Stimulated activated CD4-positive, alpha-beta T cell treated with anti-CD3 and anti-CD28 coated beads, Interleukin-4, amount 100 ng/mL, for 1 hour (primary cell): ENCODE measurements around the gene OR14A2.
A peak's percentile ranks its signal among the peaks of the same experiment; 100 is the strongest.
"Not testable (repeated sequence)": the region's sequence is repeated elsewhere in the genome, so short reads cannot be mapped to it uniquely, and the experiment has no call there.

ENCODE experiments used
- DNase-seq: peaks from one replicate; pipeline ENCODE4 v3.0.0-alpha.2; 2020

The OR14A2 gene

GRCh38 chr1:247748041-247748440, at the start of gene OR14A2:
Gene OR14A2 (minus strand): TSS chr1:247748141.
- no peak for DNase-seq

GRCh38 chr1:247797518-247797917, 49.6 kb upstream of the OR14A2 start:
- DNase-seq, result no peak

GRCh38 chr1:247769603-247770002, 21.7 kb upstream of the OR14A2 start:
- no peak for DNase-seq

GRCh38 chr1:247760456-247760855, 12.5 kb upstream of the OR14A2 start, which contains the start of gene OR1C1:
Gene OR1C1 (minus strand): TSS chr1:247760556. CDS start chr1:247758406, 2,150 bp downstream.
- DNase-seq, result no peak

GRCh38 chr1:247754311-247754710, 6.4 kb upstream of the OR14A2 start:
- not testable (repeated sequence) for DNase-seq

GRCh38 chr1:247749870-247750269, 1.9 kb upstream of the OR14A2 start:
- DNase-seq, result no peak

GRCh38 chr1:247747616-247748015, 325 bp downstream of the OR14A2 start:
- no peak for DNase-seq

GRCh38 chr1:247746391-247746935, 1.5 kb downstream of the OR14A2 start:
- no peak for DNase-seq

- DNase-seq, result not testable (repeated sequence)
Observed at GRCh38 chr1:247742215-247742760, 5.7 kb downstream of the OR14A2 start.

GRCh38 chr1:247741756-247742155, 6.2 kb downstream of the OR14A2 start:
- DNase-seq, result no peak

- no peak for DNase-seq
Observed at GRCh38 chr1:247740721-247741120, 7.2 kb downstream of the OR14A2 start.

- no peak for DNase-seq
Observed at GRCh38 chr1:247738315-247738714, 9.6 kb downstream of the OR14A2 start, which contains the start of gene OR14K1. Gene OR14K1 (plus strand): TSS chr1:247738615. CDS start chr1:247738615, 0 bp downstream.

- no peak for DNase-seq
Observed at GRCh38 chr1:247721222-247721621, 26.7 kb downstream of the OR14A2 start.

GRCh38 chr1:247716546-247716945, 31.4 kb downstream of the OR14A2 start, which contains the start of gene OR6F1:
Gene OR6F1 (minus strand): TSS chr1:247716646. CDS start chr1:247712755, 3,891 bp downstream.
- no peak for DNase-seq

- DNase-seq, result no peak
Observed at GRCh38 chr1:247713753-247714152, 34.2 kb downstream of the OR14A2 start.

- not testable (repeated sequence) for DNase-seq
Observed at GRCh38 chr1:247710681-247711080, 37.3 kb downstream of the OR14A2 start.

GRCh38 chr1:247701338-247701737, 46.6 kb downstream of the OR14A2 start:
- no peak for DNase-seq

GRCh38 chr1:247681288-247681897, 66.5 kb downstream of the OR14A2 start:
- peak; percentile 13 for DNase-seq

GRCh38 chr1:247680171-247680570, 67.8 kb downstream of the OR14A2 start:
- DNase-seq, result no peak

GRCh38 chr1:247679639-247680038, 68.3 kb downstream of the OR14A2 start, which contains the start of gene OR13G1:
Gene OR13G1 (minus strand): TSS chr1:247679739. CDS start chr1:247673041, 6,698 bp downstream.
- no peak for DNase-seq
